Right atrium auricular region (tissue), 2 donors: Measurements from ENCODE around the gene MAGI3. TPM values are rescaled to one million over a fixed set of nuclear protein-coding genes. Genes with fewer than 3 reads are reported as not detected.

Experiments used
- DNase-seq: peaks from one replicate; pipeline ENCODE4 v3.0.0-alpha.2; 2019; ENCODE audit warnings: low spot score
- H3K27ac ChIP-seq, 2 donors: fragments of 200-600 bp; sonication (generic); 1 replicate in 1 of 2; 2 replicates in 1 of 2; pipeline ENCODE4 v1.5.1; 2016 to 2019
- H3K27me3 ChIP-seq, 2 donors: fragments of 200-600 bp; sonication (generic); one replicate each; pipeline versions ENCODE4 v1.5.1 to v1.6.0; 2017 to 2019
- H3K36me3 ChIP-seq: fragments of 200-600 bp; sonication (generic); one replicate; pipeline ENCODE4 v1.5.1; 2016
- H3K4me1 ChIP-seq, 2 donors: fragments of 200-600 bp; sonication (generic); one replicate each; pipeline versions ENCODE4 v1.5.1 to v1.6.0; 2017 to 2019
- H3K4me3 ChIP-seq, 2 donors: fragments of 200-600 bp; sonication (generic); 1 replicate in 1 of 2; 2 replicates in 1 of 2; pipeline ENCODE4 v1.5.1; 2017 to 2019; ENCODE audit warnings: mild to moderate bottlenecking in 1 of 2, moderate library complexity in 1 of 2
- H3K9me3 ChIP-seq, 2 donors: fragments of 200-600 bp; sonication (generic); one replicate each; pipeline ENCODE4 v1.5.1; 2019
- total RNA-seq, 2 donors: library from RNA; depleted of rRNA; stranded (reverse); fragments of >200 nt; gene quantifications; one replicate each; pipeline ENCODE4 v1.1.0, GENCODE V29; 2016
- TF ChIP-seq, protein P1 (sequence below), 2 donors: fragments of 200-600 bp; sonication (generic); IDR thresholded peaks; one replicate each; pipeline ENCODE4 v1.5.1; 2019; ENCODE audit warnings: antibody characterized with exemption in 2 of 2

Gene MAGI3
- total RNA-seq, 2 donors from 2014 or later = 6.4 to 6.6 TPM

DNA sequence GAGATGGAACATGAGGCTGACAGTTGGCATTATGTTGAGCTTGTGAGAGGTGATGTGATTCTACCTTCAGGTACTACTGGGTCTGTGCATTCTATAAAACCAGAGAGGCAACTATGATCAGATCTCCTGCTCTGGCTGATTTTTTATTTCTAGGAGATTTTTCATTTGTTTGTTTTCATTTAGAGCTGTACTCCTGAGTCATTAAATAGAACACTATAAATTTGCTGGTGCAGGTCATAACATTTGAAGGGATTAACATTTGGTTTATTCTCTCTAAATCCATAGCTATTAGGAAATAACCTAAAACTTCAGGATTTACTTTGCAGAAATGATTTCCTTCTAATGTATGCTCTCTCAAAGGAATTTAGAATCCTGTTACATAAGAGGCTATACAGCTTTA, 42.9 kb downstream of the MAGI3 start:
- no peak overlapping the region for H3K4me3 ChIP-seq
- H3K27ac ChIP-seq = no peak overlapping the region
- H3K9me3 ChIP-seq = no peaks in the 10 kb centered on the region
- no peak for DNase-seq
- peaks cover 0 to 16% of the 10 kb centered on the region in 2 donors for H3K4me1 ChIP-seq
- H3K36me3 ChIP-seq = no peaks in the 10 kb centered on the region
- no peaks in the 10 kb centered on the region for H3K27me3 ChIP-seq
- TF ChIP-seq, protein P1, sequence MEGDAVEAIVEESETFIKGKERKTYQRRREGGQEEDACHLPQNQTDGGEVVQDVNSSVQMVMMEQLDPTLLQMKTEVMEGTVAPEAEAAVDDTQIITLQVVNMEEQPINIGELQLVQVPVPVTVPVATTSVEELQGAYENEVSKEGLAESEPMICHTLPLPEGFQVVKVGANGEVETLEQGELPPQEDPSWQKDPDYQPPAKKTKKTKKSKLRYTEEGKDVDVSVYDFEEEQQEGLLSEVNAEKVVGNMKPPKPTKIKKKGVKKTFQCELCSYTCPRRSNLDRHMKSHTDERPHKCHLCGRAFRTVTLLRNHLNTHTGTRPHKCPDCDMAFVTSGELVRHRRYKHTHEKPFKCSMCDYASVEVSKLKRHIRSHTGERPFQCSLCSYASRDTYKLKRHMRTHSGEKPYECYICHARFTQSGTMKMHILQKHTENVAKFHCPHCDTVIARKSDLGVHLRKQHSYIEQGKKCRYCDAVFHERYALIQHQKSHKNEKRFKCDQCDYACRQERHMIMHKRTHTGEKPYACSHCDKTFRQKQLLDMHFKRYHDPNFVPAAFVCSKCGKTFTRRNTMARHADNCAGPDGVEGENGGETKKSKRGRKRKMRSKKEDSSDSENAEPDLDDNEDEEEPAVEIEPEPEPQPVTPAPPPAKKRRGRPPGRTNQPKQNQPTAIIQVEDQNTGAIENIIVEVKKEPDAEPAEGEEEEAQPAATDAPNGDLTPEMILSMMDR (IDR thresholded peaks at IDR 0.05) = no peak

DNA sequence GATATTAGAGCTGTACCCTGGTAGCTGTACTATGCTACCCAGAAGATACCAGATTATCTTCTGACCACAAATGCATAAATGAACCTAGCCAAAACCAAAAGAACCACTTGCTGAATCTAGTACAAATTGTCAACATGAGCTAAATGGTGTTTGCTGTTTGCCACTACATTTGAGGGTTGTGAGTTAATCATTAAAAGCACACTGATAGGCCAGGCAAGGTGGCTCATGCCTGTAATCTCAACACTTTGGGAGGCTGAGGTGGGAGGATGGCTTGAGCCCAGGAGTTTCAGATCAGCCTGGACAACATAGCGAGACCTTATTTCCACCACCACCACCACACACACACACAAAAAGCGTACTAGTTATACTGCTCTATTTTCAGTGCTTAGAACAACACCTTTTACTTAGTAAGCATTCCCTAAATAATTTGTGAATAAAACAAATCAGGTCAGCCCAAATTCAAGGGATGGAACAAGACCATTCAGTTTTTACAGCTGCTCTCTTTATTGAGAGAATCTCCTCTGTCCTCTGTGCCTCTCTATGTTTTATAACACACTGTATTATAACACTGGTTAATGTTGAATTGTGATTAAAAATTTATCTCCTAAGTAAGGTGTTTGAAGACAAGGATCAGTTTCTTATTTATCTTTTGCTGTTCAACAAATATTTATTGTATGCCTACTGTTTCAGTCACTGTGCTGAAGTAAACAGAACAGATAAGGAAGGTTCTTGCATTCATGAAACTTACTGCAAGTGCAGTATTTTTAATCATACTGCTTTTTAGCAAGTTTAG, 44.0 kb downstream of the MAGI3 start:
- Histone ChIP-seq H3K36me3 (no peaks in the 10 kb centered on the region), H3K4me1 (peaks cover 0 to 16% of the 10 kb centered on the region in 2 donors), H3K27me3 (no peaks in the 10 kb centered on the region), H3K4me3 (no peak overlapping the region), H3K27ac (no peak overlapping the region), H3K9me3 (no peaks in the 10 kb centered on the region)
- no peak for DNase-seq
- TF ChIP-seq, protein P1 (IDR thresholded peaks at IDR 0.05) = no peak

DNA sequence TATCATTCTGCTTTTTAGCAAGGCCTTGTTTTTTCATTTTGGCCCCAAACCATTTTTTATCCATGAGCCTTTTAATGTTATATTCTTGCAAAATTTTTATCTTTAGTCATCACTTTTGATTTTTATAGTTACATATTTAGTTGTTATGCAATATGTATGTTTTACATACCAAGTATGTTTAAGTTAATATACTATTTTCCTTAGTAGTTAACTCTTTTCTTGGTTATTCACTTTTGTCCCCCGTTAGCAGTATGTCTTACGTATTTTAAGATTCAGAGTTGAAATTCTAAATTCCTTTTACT, 44.5 kb downstream of the MAGI3 start:
- H3K4me3 ChIP-seq = no peak overlapping the region
- DNase-seq = no peak
- no peak overlapping the region for H3K27ac ChIP-seq
- H3K9me3 ChIP-seq = no peaks in the 10 kb centered on the region
- H3K36me3 ChIP-seq = no peaks in the 10 kb centered on the region
- no peaks in the 10 kb centered on the region for H3K27me3 ChIP-seq
- TF ChIP-seq, protein P1 (IDR thresholded peaks at IDR 0.05) = no peak
- peaks cover 0 to 15% of the 10 kb centered on the region in 2 donors for H3K4me1 ChIP-seq

DNA sequence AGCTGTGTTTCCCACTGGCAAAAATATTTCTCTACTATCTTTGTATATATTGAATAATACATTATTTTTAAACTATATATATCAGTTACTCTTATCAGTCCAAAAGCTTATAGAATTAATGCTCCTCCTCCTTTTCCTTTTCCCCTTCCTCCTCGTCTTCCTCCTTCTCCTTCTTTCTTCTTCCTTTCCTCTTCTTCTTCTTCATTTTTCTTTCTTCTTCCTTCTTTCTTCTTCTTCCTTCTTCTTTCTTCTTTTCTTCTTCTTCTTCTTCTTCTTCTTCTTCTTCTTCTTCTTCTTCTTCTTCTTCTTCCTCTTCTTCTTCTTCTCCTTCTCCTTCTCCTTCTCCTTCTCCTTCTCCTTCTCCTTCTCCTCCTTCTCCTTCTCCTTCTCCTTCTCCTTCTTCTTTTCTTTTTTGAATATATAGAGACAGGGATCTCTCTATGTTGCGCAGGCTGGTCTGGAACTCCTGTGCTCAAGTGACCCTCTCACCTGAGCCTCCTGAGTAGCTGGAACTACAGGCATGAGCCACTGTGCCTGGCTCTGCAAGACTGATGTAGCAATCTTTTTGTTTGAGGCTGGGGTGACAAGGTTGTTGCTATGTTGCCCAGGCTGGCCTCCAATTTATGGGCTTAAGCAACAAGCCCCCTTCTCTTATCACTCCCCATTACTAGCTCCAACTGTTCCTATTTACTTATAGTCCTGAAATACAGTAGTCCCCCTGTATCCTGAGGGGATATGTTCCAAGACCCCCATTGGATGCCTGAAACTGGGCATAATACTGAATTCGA, 47.4 kb downstream of the MAGI3 start:
- Histone ChIP-seq H3K36me3 (no peaks in the 10 kb centered on the region), H3K4me1 (peaks cover 0 to 9% of the 10 kb centered on the region in 2 donors), H3K4me3 (no peak overlapping the region), H3K27me3 (no peaks in the 10 kb centered on the region), H3K9me3 (no peaks in the 10 kb centered on the region), H3K27ac (no peak overlapping the region)
- DNase-seq = no peak
- TF ChIP-seq, protein P1 (IDR thresholded peaks at IDR 0.05) = no peak

DNA sequence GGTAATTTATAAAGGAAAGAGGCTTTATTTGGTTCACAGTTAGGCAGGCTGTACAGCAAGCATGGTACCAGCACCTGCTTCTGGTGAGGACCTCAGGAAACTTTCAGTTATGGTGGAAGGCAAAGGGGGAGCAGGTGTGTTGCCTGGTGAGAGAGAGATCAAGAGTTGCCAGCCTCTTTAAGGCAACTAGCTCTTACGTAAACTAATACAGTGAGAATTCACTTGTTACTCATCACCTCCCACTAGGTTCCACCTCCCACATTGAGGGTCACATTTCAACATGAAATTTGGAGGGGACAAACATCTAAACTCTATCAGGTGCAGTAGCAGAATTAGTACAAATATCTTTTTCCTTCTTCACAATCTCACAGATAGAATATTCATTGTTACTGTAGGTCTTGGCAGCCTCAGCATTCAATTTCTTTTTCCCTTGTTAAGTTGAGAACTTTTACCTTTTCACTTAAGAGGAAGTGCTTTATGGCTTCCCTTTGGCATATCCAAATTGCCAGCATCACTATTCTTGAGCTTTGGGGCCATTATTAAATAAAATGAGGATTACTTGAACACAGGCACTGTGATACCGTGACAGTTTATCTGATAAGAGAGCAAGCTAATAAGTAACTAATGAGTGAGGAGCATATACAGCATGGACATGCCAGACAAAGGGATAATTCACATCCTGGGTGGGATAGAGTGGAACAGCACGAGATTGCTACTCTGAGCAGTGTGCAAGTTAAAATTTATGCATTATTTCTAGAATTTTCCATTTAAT, 48.4 kb downstream of the MAGI3 start:
- TF ChIP-seq, protein P1 (IDR thresholded peaks at IDR 0.05) = no peak
- Histone ChIP-seq H3K4me1 (peaks cover 0 to 9% of the 10 kb centered on the region in 2 donors), H3K4me3 (no peak overlapping the region), H3K36me3 (no peaks in the 10 kb centered on the region), H3K27me3 (no peaks in the 10 kb centered on the region), H3K9me3 (no peaks in the 10 kb centered on the region), H3K27ac (no peak overlapping the region)
- DNase-seq = no peak
